GM10847 (cell line): ENCODE results near the gene RASGRF2.

Experiments
- POLR2A ChIP-seq: IDR thresholded peaks from 2 replicates; pipeline ENCODE4 v1.6.1; 2011; ENCODE audit not compliant: insufficient read length; ENCODE audit errors: extremely low read depth

Gene RASGRF2

DNA sequence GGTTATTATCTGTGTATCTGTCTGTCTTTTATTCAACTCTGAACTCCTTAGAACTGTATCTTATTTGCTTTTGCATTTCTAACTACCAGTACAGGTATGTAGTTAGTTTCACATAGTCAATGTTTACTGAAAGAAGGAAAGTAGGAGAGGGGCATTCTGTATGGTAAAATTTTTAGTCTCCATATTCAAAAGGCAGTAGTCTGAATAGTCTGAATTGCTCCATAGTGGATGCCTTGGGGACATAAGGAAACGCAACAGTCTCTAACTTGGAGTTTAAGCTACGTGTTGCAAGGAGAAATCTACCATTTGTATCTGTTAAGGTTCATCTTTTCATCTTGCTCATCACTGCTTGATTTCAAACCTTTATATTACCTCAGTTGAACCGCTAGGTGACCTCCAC, 26.2 kb downstream of the RASGRF2 start:
- no peak for TF ChIP-seq POLR2A

DNA sequence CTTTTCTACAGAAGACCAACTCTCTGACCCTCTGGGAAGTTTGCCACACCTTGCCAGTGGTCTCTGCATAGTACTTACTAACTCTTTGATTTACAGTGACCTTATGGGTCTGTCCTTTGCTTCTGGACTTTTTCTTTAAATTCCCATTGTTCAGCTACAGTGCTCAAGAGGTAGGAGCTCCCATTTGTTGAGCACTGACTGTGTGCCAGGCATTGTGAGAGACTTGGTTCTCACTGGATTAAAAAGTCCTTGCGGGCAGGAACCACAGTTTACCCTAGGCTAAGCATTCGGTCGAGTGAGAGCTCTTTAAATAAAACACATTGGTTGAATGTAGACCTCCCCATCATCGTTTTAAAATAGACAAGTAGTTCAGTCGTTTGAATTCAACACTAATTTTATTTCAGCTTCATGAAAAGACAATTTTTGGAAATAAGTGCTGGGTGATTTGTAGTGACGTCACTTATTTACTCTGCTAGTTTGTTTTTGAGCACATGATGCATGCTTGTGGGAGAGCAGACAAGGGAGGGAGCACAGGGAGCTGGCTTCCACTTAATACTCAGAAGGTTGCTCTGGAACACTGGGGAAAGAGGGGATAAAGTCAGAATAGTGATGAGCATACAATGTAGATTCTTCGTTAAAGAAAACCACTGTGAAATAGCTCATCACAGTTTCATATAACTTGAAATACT, 27.1 kb downstream of the RASGRF2 start:
- TF ChIP-seq POLR2A: no peak

DNA sequence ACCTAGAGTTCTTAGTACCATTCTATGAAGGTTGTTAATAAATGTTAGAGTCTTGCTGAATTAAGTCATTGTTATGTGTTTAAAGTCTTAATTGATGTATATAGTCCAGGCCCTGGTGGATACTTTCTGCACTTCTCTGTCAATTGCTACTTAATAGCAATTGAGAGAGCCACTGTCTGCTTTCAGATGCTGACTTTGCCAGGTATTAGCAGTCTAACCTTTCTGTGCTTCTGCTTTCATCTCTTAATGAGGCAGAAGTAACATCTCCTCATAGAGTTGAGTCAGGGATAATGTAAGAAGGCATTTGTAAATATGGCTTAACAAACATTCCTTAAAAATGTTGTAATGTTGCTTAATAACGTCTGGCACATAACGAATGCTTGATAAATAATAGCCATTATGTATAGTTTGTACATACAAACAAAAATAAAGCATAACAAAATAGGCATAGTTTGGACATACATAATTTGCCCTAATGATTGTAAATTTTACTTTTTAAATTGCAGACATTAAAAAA, 28.3 kb downstream of the RASGRF2 start:
- no peak for TF ChIP-seq POLR2A

DNA sequence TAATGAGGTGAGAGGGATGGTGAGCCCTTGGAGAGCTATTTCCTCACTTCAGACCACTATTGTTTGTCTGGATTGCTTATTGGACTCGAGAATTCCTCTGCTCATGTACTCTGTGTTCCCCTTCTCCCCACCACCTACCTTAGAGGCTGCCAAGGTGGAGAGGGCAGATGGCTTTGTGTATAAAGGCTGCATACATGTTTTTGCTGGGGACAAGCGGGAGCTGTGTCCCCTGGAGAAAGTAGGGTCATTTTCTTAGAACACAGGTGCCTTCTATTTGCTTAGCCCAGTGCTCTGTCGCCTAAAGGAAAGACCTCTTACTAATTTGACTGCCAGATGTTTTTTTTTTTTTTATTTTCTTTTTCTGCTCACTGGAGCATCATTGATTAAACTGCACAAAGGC, 29.7 kb downstream of the RASGRF2 start:
- TF ChIP-seq POLR2A: no peak

DNA sequence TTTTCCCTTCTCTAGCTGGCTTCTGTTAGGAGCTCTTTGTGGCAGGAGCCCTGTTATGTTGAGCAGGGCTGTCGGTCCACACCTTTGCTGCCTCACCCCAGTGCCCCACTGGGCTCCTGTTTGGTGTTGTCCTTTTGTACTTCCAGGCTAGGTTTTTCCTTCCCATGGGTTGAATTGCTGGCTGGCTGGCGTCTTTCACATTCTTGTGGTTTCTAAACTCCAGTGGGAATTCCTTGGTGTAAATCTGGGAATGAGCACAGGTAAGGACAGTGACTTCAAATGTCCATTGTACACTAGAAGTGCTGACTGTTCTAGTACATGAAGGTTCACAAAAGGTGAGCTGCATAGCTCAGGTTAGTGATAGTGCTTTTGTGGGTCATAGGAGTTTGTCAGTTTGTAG, 30.4 kb downstream of the RASGRF2 start:
- no peak for TF ChIP-seq POLR2A

DNA sequence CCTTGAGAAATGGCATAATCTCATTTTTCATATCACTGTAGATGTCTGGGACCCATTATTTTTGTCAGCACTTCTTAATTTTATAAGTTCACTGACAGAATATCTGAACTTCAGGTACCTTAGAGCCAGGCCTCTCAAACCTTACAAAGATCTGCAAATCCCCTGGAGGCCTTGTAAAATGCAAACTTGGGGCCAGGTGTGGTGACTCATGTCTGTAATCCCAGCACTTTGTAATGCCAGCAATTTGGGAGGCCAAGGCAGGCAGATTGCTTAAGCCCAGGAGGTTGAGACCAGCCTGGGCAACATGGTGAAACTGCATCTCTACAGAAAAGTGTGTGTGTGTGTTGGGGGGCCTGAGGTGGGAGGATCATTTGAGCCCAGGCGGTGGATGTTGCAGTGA, 30.8 kb downstream of the RASGRF2 start:
- TF ChIP-seq POLR2A: no peak

DNA sequence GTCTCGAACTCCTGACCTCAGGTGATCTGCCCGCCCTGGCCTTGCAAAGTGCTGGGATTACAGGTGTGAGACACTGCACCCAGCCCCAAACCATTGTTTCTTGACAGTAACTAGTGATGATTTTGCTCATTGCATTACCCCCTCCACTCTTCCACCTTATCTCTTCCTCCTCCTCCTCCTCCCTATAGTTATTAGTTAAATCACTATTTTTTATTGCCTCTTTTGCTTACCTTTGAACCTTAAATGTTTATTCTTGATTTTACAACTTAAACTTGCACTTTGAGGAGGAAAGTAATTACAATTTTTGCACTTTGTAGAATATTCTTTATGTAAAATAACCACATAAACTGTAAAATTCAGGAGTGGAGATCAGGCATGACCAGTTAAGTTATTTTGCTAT, 35.7 kb downstream of the RASGRF2 start:
- no peak for TF ChIP-seq POLR2A

DNA sequence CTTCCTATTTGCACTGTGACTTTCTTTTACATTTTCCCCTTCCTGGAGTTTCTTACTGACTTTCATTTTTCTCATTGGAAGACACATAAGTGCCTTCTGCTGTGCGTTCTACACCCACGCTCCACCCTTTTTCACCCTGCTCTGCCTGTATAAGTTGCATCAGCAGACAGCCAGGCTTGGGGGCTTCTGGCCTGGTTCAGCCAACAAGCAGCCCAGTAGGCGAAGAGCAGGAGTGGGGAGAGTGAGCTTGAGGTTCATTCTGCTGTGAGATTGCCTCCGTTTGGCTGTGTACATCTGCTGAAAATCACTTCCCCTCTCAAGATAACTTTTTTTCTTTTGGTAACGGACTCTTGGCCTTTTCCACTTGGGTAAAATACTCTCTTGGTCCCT, 38.4 kb downstream of the RASGRF2 start:
- no peak for TF ChIP-seq POLR2A

DNA sequence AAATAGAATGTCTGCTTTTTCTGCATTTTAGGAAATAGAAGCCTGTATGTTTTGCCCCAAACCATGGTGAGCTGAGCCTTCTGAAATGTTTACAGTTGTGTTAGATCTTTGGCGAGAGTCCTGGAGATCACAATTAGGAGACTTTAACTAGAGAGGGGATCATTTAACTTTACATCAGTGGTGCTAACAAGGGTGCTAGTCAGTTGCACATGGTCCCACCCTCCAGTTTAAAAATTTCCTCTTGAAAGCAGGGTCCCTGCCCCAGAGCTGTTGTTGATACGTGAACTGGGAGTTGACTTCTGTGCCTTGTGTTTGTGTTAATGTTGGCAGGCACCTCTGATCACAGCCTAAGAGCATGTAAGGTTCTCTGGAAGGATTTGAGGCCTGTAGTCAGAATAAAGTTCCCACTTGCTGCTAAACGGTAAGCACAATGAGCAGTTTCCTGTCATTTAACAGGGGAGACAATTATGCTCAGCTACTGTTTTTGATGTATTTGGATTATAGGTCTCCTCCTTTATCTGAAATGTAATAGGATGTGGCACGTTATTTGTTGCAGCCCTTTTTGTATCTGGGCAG, 43.7 kb downstream of the RASGRF2 start:
- TF ChIP-seq POLR2A: no peak

DNA sequence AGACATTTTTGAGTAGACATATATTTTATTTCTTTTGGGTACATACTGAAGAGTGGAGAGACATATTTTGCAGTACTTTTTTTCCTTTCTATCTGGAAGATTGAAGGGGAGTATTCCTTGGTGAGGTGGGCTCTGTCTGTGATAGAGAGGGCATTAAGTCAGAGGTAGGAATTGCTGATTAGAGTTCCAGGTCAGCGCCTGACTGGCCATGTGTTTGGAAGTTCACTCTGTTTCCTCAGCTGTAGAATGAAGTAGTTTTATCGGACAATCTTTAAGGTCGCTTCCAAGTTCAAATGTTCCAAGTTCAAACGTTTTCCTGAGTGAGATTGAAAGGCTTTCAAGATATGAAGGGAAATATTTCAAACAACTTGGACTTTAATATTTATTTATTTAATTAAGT, 45.5 kb downstream of the RASGRF2 start:
- TF ChIP-seq POLR2A: no peak

DNA sequence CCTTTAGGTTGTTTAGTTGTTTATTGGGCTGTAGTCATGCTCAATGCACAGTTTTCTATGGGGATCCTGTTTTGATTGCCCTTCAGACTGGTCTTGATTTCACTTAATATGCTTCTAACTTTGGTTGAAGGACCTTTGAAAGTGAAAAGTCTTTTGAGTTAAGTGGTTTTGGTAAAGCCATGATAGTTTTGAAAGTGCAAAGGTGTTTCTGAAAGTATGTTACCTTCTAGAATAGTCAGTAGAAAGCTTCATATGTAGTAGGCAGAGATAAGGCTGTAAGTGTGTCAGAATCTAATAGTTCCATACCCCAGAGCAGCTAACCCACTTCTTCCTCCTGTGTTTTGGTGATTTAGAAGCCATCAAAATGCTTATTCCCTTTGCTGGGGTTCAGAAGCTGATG, 46.1 kb downstream of the RASGRF2 start:
- TF ChIP-seq POLR2A: no peak

DNA sequence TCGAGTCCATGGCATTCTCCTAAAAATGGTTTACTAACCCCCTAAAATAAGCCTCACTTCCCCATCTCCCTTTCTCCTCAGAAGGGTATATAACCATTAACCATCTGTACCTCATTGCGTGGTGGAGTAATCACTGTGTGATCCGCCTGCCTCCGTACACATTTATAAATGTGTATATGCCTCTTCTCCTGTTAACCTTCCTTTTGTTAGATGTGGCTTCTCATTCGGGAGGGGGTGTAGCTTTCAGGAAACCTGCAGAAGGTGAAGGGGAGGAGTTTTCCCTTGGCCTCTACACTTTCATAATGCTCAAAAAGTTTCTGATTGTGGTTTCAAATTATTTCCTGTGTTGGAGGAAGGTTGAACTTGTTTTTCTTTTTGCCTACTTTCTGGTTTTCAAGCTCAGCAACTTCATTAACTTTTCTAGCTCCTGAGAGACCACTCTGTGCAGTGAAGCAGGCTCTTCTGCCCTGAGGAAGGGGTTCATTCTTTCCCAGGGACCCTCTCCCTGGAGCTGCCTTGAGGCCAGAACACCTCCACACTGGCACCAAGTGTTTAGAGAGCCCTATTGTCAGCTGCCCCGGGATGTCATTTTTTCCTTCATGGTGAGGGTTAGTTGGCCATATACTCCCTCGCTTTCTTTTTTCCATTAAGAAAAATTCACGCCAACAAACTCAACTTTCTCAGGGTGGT, 46.9 kb downstream of the RASGRF2 start:
- no peak for TF ChIP-seq POLR2A

DNA sequence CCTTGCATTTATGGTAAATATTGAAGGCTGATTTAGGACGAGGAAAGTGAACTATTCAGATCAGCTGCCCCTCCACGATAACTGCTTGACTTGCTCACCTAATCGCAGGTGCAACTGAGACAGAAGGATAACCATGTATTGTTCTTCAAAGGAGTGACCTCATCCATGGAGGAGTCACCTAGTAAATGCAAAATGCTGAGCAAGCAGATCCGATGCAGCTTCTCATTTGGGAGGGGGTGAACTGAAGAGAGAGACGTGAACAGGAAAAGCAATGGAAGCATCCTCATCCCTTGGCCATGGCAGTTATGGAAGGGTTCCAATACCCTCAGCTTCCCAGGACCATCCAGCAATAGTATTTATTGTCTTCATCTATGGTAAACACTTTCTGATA, 47.5 kb downstream of the RASGRF2 start:
- no peak for TF ChIP-seq POLR2A

DNA sequence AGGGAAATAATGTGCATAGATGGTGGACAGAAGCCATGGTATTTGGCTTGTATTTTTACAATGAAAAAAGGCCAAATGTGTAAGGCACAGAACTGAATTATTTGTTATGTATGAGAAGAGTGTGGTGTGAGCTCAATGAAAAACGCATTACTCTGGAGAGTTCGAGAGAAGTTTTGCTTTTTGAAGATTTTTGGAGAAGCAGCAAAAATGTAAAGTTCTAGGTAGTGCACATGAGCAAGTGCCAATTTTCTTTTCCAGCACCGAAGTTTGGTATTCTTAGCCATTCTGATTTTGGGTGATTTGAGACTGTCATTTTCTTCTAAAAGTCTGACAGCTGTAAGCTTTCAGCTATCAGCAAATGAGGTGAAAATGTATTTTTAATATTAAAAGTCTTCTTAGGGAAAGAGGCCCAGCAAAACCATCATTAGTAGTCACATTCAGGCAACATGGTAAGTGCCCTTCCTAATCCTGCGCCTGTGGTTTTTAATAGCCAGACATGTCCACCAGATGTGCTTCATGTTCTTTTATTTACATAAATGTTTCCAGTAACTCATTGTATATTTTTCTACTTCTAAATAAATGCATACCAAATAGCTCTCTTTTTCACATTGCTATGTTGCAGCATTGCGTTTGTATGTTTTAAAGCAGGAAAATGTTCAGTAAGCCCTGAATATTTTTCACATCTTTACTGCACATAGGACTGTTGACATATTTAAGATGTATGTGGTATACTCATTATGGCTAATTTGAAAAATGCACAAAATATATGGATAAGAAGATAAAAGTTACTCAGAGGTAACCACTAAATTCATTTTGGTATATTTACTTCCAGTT, 50.4 kb downstream of the RASGRF2 start:
- no peak for TF ChIP-seq POLR2A

DNA sequence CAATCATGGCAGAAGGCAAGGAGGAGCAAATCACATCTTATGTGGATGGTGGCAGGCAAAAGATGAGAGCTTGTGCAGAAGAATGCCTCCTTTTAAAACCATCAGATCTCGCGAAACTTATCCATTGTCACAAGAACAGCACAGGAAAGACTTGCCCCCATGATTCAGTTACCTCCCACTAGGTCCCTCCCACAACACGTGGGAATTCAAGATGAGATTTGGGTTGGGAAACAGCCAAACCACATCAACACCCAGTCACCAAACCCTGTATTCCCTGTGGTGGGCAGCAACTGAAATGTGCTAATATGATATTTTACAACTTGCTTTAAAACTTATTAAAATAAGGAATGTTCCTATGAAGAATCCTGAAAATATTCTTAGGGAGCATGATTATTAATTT, 54.2 kb downstream of the RASGRF2 start:
- no peak for TF ChIP-seq POLR2A

DNA sequence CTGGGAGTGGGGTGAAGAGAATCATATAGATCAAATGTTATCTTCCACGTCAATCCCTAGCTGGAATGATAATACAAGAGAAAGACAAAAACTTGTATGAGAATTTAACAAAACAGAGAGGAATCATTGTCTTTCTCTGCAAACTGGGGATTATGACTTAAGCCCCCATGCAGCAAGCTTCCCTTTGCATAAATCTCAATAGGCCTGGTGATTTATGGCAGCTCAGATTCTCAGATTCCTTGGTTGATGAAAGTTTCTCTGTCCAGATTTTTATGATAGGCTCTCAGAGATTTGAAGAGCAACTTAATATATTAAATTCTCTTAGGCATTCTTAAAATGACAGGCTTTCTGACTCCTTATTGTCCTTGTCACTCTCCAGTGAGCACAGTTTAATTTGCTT, 56.0 kb downstream of the RASGRF2 start:
- no peak for TF ChIP-seq POLR2A
